GM19193 (cell line): Measurements from ENCODE around the gene ITGB3.

ENCODE experiments used
- POLR2A ChIP-seq: IDR thresholded peaks from 4 replicates; pipeline ENCODE4 v1.6.1; 2011; ENCODE audit not compliant: insufficient read depth, insufficient read length; ENCODE audit errors: extremely low read depth

Gene ITGB3

GRCh38 chr17:47277921-47278320 is 24.3 kb downstream of the ITGB3 start:
- TF ChIP-seq POLR2A = no peak

- no peak for TF ChIP-seq POLR2A
Measured at GRCh38 chr17:47278561-47278960, 24.9 kb downstream of the ITGB3 start.

GRCh38 chr17:47279062-47279801 is 25.6 kb downstream of the ITGB3 start:
- TF ChIP-seq POLR2A = peak; percentile 37

GRCh38 chr17:47280072-47280811 is 26.6 kb downstream of the ITGB3 start:
- TF ChIP-seq POLR2A = no peak

- no peak for TF ChIP-seq POLR2A
Measured at GRCh38 chr17:47281216-47281615, 27.6 kb downstream of the ITGB3 start.

- no peak for TF ChIP-seq POLR2A
Measured at GRCh38 chr17:47285003-47285402, 31.4 kb downstream of the ITGB3 start.

GRCh38 chr17:47286198-47286914 is 32.7 kb downstream of the ITGB3 start:
- no peak for TF ChIP-seq POLR2A

GRCh38 chr17:47287068-47287467 is 33.4 kb downstream of the ITGB3 start:
- no peak for TF ChIP-seq POLR2A

GRCh38 chr17:47287639-47288038 is 34.0 kb downstream of the ITGB3 start:
- no peak for TF ChIP-seq POLR2A

- no peak for TF ChIP-seq POLR2A
Measured at GRCh38 chr17:47288531-47289116, 35.0 kb downstream of the ITGB3 start.

- no peak for TF ChIP-seq POLR2A
Measured at GRCh38 chr17:47289302-47289701, 35.7 kb downstream of the ITGB3 start.

GRCh38 chr17:47290870-47291241 is 37.2 kb downstream of the ITGB3 start:
- TF ChIP-seq POLR2A = no peak

GRCh38 chr17:47291242-47291873 is 37.7 kb downstream of the ITGB3 start:
- no peak for TF ChIP-seq POLR2A

- TF ChIP-seq POLR2A = no peak
Measured at GRCh38 chr17:47292206-47292605, 38.6 kb downstream of the ITGB3 start.
